Activated CD4-positive, CD25-positive, alpha-beta regulatory T cell treated with anti-CD3 and anti-CD28 coated beads, Interleukin-2, amount 50 U/mL, for 16 hours (primary cell): Measurements from ENCODE around the gene KLHL18.
"Not testable (repeated sequence)": the region's sequence is repeated elsewhere in the genome, so short reads cannot be mapped to it uniquely, and the experiment has no call there.

Experiments
- DNase-seq: peaks from one replicate; pipeline ENCODE4 v3.0.0-alpha.2; 2020; ENCODE audit warnings: low read depth, low spot score

The KLHL18 gene

DNA sequence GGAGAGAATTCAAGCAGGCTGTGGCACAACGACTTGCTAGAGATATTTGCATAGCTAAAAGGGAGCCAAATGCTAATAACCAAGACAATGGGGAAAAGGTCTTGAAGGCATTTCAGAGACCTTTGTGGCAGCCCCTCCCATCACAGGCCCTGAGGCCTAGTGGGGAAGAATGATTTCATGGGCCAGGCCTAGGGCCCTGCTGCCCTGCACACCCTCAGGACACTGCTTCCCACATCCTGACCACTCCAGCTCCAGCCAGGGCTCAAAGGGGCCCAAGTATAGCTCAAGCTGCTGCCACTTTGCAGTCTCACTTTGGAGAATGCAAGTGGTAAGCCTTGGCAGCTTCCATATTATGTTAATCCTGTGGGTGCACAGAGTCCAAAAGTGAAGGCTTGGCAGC, 76.6 kb downstream of the KLHL18 start:
- no peak for DNase-seq

DNA sequence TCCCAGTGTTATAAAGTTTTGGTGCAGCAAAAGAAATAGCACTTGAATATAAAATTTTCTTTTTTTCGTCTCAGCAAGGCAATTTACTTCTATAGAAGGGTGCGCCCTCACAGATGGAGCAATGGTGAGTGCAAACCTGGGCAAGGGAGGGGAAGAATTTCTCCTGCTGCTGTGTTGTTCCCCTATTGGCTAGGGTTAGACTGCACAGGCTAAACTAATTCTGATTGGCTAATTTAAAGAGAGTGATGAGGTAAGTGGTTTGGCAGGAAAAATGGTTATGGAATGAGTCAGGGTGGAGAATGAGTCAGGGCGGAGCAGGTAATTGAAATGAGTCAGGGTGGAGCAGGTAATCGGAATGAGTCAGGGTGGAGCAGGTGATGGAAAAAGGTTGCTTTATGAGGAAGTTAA, 77.4 kb downstream of the KLHL18 start:
- not testable (repeated sequence) for DNase-seq

DNA sequence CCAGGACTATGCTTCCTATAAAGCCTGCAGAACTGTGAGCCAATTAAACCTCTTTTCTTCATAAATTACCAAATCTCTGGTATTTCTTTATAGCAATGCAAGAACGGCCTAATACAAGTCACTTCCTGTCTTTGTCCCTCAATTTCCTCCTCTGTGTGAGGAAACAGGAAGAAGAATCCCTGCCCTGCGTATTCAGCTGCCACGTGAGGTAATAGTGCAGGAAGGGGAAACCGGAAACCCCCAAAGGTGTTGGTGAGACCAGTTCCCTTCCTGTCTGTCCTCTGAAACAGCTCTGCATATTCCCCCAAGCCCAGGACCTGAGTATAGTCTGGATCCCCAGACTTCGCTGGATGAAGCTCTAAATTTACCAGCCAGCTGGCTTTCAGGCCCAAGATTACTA, 80.0 kb downstream of the KLHL18 start:
- DNase-seq = no peak

DNA sequence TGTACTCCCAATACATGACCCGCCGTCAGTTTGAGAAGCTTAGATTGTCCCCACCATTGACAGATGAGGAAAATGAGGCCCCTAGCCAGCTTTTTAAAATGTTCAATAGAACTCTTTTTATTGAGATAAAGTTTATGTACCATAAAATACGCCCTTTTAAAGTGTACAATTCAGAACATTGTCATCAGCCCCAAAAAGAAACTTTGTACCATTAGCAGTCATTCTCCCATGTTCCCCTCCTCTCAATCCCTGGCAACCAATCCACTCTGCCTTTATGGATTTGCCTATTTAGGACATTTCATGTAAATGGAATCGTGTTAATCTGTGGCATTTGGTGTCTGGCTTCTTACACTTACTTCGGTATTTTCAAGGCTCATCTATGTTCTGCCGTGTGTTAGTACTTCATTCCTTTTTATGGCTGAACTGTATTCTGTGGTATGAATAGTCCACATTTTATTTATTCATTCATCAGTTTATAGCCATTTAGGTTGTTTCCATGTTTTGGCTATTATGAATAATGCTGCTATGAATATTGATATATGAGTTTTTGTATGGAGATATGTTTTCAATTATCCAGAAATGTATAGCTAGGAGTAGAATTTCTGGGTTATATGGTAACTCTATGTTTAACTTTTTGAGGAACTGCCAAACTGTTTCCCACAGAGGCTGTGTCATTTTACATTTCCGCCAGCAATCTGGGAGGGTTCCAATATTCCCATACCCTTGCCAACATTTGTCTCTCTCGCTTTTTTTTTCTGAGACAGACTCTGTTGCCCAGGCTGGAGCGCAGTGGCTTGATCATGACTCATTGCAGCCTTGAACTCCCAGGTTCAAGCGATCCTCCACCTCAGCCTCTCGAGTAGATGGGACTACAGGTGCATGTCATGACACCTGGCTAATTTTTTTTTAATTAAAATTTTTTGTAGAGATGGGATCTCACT, 82.7 kb downstream of the KLHL18 start:
- no peak for DNase-seq

DNA sequence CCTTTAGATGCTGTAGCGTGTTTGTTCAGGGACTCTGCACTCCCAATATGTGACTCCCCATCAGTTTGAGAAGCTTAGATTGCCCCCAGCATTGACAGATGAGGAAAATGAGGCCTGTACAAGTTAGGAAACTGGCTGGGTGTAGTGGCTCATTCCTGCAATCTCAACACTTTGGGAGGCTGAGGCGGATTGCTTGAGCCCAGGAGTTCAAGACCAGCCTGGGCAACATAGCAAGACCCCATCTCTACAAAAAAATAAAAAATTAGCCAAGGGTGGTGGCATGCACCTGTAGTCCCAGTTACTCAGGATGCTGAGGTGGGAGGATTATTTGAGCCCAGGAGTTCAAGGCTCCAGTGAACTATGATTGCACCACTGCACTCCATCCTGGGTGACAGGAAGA, 84.1 kb downstream of the KLHL18 start:
- no peak for DNase-seq

DNA sequence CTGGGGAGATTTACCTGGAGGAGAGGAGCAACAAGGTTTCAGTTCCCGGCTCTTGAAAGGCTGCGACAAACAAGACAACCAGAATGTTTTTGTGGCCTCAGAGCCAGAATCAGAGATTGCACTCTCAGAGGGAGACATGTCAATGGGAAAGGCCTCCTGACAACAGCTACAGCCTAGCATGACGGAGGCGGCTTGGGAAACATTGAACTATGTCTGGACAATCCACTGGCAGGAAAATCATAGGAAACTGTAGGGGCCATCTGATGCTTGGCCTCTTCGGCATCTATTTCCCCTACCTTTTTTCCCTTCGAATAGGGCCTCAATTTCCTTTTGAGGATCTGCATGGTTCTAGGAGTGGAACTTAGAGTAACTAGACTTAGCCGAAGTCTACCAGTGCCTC, 84.9 kb downstream of the KLHL18 start:
- no peak for DNase-seq

DNA sequence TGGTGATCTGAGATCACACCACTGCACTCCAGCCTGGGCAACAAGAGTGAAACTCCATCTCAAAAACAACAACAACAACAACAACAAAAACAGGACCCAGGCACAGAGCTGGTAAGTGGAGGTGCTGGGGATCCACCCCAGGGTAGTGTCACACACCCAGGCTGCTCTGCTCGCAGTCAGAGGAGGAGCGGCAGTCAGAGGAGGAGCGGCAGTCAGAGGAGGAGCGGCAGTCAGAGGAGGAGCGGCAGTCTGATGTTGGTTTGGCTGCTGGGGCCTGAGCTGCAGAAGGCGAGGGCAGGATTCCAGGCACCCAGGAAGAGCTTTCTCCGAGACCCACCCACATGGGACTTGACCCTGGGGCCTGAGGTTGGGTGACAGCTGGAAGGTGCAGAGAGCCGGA, 87.3 kb downstream of the KLHL18 start:
- not testable (repeated sequence) for DNase-seq

DNA sequence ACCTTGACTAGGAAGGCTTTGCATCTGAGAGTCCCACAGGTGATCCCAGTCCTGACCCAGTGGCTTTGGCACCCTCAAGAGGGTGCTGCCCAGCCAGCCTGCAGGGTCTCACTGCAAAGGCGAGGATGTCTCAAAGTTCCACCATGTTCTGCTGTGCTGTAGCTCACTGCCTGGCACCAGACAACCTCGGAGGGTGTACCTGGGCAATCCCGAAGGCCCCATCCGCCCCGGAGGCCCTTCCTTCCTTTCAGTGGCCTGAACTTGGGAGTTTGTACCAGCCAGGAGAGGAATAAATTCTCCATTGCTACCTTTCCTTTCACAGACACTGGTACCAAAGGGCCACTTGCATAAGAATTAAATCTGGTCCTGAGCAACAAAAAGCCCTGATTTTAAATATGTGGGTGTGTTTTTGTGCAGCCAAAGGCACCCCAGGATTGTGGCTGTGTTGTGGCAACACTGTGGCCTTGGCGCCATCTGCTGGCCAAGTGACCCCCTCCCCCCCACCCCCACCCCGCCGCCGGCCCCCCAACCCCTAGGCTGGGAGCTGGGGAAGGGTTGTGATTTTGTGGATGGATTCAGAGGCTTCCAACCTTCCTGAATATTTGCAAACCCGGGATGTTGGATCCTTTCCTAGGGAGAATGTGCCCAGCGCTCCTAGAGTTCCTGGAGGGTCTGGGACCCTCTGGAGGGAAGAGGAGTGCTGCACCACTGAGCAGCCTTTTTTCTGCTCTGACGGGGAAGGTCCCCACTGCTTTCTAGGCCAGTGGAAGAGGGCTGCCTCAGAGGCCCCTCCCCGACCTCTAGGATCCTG, 88.3 kb downstream of the KLHL18 start:
- no peak for DNase-seq

DNA sequence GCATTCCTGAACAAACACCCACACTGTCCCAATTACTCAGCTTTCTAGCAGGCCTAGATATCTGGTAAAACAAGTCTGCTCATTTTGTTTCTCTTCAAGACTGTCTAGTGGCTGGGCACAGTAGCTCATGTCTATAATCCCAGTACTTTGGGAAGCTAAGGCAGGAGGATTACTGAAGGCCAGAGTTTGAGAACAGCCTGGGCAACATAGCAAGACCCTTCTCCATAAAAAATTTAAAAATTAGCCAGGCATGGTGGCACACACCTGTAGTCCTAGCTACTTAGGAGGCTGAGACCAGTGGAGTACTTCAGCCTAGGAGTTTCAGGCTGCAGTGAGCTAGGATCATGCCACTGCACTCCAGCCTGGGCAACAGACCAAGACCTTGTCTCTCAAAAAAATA, 91.8 kb downstream of the KLHL18 start:
- no peak for DNase-seq

DNA sequence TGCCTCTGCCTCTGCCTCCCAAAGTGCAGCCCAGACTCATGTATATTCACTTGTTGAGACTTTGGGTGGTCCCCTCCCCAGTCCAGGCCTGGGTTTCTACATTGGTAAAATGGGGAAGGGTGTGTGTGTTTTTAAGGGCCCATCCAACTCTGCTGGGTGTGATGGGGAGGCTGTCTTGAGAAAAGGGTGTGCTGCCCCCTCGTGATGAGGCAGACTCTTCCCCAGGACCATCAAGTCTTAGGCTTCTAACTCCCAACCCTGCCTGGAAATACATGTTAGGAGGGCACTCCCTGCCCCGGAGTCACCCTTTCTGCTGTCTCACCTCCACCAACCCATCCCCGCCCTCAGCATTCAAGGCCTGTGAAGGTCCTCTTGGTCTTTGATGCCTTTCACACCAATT, 93.6 kb downstream of the KLHL18 start:
- DNase-seq = no peak

DNA sequence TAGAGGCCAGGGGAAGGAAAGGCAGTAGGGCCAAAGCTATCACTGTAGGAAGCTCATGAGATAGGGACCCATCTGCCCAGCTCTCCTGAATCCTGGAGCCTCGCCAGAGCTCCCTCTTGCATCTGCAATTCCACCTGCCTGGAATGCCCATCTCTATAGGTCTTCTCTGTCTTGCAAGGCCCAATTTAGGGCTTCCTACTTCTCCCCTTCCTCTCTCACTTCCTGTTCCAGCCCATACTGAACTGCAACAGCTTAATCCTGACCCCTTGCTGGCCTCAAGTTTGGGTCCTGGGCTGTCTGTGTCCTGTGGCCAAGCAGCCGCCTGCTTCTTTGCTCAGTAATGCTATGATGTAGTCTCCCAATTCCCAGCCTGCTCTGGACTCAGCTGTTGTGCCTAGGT, 94.4 kb downstream of the KLHL18 start:
- no peak for DNase-seq

DNA sequence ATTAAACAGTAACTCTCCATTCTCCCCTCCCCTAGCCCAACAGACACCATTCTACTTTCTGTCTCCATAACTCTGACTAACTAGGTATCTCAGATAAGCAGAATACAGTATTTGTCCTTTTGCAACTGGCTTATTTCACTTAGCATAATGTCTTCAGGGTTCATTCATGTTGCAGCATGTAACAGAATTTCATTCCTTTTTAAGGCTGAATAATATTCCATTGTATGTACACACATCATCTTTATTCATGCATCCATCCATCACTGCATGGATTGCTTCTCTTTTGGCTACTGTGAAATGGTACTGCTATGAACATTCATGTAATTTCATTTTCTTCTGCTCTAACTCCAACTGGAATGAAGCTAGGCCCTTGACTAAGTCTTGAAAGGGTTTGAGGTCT, 96.1 kb downstream of the KLHL18 start:
- no peak for DNase-seq

DNA sequence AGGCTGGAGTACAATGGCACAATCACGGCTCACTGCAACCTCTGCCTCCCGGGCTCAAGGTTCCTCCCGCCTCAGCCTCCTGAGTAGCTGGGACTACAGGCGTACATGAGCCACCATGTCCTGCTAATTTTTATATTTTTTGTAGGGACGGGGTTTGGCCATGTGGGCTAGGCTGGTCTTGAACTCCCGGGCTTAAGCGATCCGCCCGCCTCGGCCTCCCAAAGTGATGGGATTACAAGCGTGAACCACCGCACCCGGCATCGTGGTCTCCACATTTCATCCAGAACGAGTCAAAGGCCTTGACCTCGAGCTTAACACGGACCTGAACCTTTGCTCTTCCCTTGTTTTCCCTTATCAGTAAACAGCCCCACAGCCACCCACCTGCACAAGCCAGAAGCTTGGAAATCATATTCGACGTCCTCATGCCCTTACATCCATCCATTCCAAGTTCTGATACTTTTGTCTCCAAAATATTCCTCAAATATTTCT, 96.7 kb downstream of the KLHL18 start:
- DNase-seq = no peak

DNA sequence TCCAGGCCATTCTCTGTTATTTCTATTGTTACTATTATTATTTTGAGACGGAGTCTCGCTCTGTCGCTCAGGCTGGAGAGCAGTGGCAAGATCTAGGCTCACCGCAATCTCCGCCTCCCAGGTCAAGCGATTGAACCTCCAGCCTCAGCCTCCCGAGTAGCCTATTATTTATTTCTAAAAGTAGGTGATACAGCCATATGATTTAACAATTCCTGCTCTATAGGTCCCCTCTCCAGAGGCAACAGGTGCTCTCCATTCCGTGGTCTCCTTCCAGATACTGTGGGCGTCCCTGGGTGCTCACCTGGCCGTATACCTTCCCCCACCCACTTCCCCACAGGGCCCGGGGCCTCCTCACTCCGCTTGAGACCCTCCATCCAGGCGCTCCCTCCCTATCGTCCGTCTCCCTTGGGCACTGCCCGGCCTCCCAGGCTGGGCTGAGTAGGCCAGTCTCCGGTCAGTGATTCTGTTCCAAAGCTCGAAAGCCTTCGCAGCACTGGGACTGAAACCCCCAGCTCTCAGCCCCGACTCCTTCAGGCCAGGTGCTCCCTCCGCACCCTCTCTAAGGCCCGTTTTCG, 97.4 kb downstream of the KLHL18 start:
- no peak for DNase-seq

DNA sequence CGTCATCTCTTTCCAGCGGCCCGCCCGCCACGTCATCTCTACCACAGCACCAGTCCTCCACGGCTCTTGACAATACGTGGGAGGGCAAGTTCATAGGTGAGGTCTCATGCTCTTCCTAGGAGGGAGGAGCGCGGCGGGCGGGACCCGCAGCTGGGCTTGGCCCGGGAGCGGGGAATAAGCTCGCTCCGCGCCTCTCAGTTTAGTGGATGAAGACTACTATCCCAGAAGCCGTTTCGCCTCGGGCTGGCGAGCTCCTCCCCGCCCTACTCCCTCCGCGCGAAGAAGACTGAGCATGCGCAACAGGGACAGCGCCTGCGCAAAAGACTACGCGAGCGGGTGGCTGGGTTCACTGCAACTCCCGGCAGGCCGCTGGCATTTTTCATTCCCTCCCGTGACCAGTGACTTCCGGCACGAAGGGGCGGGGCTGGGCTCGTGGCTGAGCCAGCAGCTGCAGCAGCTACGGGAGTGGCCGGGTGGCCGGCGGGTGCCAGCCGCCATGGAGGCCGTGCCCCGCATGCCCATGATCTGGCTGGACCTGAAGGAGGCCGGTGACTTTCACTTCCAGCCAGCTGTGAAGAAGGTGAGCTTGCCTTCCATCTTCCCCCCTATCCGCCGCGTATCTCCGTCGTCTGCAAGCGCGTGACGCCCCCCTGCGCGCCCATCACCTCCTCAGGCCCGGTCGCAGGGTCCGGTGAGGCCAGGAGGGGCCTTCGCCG, 98.0 kb downstream of the KLHL18 start, which contains the start of gene PTPN23:
TSS of gene PTPN23 (plus strand) at position 421 of the 716 bp plus-strand sequence. CDS start at position 497, 76 bp downstream.
- peak; percentile 99 for DNase-seq

DNA sequence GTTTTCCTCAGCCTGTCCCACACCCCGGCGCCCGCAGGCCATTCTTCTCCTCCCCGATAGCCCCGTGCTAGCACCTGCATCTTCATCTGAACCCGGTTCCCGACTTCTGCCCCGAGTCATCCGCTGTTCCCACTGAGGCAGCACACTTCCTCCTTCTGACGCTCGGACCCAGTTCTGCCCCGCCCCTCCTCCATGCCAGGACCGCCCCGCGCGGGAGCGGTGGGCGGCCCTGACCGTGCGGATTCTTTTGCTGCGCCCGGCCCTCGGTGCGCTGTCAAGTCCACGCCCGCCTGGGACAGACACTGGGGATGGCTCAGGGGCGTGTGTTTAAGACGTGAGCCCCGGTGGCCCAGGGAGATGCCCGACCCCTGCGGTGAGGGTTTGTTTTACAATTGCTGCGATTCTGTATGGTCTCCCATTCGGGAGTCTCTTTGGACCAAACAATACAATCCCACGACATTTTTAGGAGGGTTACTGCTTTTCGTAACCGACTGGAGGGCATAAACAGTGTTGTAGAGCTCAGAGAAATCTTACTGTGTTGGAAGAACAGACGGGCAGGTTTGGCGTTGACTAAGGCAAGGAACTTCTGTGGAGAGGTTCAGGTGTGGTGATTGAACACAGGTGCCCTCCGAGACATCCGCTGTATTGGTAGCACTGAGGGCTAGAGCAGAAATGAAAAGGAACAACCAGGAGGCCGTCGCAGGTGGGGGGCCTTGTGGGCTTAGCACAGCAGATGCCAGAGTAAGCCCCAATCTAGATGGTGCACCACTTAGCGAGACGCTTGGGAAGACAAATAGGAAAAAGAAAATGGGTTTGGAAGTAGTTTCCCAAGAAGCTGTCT, 98.8 kb downstream of the KLHL18 start:
- DNase-seq = peak; percentile 54

DNA sequence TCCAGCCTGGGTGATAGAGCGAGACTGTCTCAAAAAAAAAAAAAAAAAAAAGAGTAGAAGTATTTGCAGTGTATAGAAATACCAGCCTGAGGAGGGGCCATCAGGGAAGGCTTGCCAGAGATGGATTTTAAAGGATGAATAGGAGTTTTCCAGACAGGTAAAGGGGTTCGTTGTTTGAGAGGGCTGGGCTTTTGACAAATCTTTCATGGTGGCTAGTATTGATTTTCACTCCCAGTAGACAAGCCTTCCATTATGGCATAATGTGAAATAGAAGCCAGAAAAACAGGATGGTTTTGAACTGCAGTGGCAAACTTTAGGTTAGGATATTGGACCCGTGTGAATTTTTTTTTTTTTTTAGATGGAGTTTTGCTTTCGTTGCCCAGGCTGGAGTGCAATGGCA, 101.7 kb downstream of the KLHL18 start:
- no peak for DNase-seq

DNA sequence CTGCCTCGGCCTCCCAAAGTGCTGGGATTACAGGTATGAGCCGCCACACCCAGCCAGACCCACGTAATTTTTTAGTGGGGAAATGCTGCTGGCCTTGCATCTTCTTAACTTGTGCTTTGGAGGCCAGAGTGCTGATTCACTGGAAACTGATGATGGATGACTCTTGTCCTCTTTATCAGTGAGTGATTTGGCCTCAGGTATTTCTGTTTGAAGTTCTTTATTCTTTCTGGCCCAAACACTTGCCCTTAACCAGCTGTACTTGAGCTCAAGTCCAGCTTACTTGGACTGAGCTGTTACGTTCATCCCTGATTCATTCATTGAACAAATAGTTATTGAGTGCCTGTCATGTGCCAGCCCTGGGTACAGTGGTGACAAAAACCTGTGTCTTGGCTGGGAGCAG, 102.3 kb downstream of the KLHL18 start:
- DNase-seq = no peak

DNA sequence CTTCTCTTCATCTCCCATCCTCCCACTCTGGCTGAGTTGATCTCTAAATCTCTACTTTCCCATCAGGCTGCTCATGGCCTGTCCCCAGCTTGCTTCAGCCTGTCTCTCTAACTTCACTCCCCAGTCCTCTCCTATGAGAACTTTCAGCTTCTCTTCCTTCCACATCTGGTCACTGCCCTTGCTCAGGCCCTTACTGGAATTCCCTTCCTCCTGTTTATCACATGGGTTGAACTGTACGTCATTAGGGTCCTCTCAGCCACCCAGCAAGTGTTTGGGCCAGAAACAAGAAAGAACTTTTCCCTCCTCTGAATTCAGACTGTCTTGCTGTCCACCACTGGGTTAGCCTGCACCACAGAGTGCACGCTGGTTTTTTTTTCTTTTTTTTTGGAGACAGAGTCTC, 103.1 kb downstream of the KLHL18 start:
- DNase-seq = no peak

DNA sequence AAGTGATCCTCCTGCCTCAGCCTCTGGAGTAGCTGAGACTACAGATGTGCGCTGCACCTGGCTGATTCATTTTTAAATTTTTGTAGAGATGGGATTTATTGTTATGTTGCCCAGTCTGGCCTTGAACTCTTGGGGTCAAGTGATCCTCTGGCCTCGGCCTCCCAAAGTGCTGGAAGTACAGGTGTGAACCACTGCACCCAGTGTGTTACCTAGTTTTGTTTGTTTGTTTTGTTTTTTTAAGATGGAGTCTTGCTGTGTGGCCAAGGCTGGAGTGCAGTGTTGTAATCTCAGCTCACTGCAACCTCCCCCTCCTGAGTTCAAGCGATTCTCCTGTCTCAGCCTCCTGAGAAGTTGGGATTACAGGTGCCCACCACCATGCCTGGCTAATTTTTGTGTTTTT, 110.2 kb downstream of the KLHL18 start:
- no peak for DNase-seq
